Head of caudate nucleus (tissue), 42 donors: Measurements from ENCODE around the gene IGFLR1.
"Not testable (repeated sequence)": the region's sequence is repeated elsewhere in the genome, so short reads cannot be mapped to it uniquely, and the experiment has no call there.

Source experiments
- DNase-seq, 42 donors: peaks; one replicate each; pipeline versions ENCODE4 v3.0.0 to v3.0.0-alpha.2; 2020 to 2021; ENCODE audit warnings: mixed read lengths in 7 of 42
- intact Hi-C: fragments of 100-400 bp; cut with DNase I; formaldehyde crosslinking; loops from one replicate; pipeline ENCODE4 v1.15.0; 2022

Gene IGFLR1

DNA sequence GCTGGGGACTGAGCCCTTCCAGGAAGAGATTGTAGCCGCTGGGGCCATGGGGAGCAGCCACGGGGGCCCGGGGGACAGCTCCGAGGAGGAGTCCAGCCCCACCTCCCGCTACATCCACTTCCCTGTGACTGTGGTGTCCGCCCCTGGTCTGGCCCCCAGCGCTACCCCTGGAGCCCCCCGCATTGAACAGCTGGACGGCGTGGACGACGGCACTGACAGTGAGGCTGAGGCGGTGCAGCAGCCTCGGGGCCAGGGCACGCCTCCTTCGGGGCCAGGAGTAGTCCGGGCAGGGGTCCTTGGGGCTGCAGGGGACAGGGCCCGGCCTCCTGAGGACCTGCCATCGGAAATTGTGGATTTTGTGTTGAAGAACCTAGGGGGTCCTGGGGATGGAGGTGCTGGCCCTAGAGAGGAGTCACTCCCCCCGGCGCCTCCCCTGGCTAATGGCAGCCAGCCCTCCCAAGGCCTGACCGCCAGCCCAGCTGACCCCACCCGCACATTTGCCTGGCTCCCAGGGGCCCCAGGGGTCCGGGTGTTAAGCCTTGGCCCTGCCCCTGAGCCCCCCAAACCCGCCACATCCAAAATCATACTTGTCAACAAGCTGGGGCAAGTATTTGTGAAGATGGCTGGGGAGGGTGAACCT is 9.6 kb downstream of the IGFLR1 start:
- DNase-seq, result no peak

DNA sequence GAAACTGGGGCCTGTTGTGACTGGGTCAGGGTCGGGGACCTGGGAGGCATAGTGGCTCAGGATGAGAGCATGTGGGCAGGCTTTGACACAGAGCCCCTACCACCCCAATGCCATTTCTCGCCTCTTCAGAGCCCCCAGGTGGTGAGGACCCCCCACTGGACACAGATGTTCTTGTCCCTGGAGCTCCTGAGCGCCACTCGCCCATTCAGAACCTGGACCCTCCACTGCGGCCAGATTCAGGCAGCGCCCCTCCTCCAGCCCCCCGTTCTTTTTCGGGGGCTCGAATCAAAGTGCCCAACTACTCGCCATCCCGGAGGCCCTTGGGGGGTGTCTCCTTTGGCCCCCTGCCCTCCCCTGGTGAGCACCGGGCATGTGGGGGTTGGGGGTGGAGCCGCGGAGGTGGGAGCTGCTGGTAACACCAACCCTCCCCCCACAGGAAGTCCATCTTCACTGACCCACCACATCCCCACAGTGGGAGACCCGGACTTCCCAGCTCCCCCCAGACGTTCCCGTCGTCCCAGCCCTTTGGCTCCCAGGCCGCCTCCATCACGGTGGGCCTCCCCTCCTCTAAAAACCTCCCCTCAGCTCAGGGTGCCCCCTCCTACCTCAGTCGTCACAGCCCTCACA is 10.4 kb downstream of the IGFLR1 start:
- intact Hi-C loops, result no loop called here
- no peak for DNase-seq

More for the DNA sequence above, 9.6 kb downstream of the IGFLR1 start:
- intact Hi-C loops, result no loop called here

- no peak for DNase-seq
- intact Hi-C loops, result no loop called here
These were observed 10.9 kb downstream of the IGFLR1 start for GRCh38 chr19:35731353-35731752.

DNA sequence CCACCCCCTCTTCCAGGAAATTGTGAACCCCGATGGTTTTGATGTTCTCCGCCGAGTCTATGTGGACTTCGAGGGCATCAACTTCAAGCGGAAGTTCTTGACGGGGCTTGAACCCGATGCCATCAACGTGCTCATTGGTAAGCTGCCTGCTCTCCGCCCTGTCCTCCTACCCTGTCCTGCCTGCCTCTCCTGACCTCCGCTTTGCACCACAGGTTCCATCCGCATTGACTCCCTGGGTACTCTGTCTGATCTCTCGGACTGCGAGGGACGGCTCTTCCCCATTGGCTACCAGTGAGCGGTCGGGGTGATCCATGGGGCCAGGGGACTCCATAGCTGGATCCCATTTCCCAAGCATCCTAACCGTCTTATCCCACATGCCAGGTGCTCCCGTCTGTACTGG is 11.9 kb downstream of the IGFLR1 start:
- intact Hi-C loops, result no loop called here
- DNase-seq, result no peak

DNA sequence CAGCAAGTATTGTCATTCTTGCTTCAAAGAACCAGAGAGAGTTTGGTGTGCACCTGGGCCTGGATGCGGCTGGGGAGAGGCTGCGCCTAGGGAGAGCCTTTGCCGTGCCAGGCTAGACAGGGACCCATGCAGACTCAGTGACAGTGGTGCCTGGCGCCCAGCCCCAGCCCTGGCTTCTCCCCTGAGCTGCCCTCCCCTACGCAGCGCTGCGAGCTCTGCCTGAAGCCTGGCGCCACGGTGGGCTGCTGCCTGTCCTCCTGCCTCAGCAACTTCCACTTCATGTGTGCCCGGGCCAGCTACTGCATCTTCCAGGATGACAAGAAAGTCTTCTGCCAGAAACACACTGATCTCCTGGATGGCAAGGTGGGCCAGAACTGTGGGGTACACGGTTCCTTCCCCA is 12.5 kb downstream of the IGFLR1 start:
- DNase-seq, result no peak
- intact Hi-C loops, result no loop called here

DNA sequence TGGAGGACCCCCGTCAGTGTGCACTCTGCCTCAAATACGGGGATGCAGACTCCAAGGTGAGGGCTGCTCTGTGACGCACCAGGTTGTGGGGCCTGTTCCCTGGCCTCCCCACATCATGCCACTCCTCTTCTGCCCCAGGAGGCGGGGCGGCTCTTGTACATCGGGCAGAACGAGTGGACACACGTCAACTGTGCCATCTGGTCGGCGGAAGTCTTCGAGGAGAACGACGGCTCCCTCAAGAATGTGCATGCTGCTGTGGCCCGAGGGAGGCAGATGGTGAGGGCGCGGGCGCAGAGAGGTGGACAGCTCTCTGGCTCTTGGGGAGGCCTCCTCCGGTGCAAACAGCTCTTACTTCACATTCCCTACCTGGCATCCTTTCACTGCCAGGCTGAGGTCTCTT is 13.2 kb downstream of the IGFLR1 start:
- intact Hi-C loops, result no loop called here
- DNase-seq, result no peak

DNA sequence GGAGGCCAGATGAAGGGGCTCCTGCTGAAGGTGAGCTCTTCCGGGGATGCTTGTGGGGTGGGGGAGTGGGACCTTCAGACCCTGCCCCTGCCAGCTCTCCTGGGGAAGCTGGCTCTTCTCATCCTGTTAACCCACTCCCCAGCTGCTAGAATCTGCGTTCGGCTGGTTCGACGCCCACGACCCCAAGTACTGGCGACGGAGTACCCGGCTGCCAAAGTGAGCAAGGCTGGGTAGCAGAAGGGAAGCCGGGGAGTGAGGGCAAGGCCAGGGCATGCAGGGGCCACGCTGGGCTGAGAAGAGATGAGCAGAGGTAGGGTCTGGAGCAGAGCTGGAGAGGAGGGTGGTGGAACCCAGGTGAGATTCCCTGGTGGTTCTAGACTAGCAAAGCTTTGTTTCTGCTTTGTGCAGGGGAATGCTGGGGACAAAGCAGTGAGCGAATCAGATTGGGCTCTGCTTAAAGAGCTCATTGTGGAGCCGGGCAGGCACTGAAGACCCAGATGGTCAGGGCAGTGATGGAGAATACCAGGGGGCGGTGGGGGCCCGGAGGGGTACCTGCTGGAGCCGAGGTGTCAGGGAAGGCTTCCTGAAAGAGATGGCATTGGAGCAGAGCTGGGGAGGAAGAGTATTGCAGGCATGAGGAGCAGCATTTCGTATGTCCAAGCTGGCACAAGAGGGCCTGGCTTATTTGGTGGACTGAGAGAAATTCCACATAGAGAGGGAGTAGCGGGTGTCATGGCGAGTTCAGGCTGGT is 14.1 kb downstream of the IGFLR1 start:
- no peak for DNase-seq
- intact Hi-C loops, result no loop called here

DNA sequence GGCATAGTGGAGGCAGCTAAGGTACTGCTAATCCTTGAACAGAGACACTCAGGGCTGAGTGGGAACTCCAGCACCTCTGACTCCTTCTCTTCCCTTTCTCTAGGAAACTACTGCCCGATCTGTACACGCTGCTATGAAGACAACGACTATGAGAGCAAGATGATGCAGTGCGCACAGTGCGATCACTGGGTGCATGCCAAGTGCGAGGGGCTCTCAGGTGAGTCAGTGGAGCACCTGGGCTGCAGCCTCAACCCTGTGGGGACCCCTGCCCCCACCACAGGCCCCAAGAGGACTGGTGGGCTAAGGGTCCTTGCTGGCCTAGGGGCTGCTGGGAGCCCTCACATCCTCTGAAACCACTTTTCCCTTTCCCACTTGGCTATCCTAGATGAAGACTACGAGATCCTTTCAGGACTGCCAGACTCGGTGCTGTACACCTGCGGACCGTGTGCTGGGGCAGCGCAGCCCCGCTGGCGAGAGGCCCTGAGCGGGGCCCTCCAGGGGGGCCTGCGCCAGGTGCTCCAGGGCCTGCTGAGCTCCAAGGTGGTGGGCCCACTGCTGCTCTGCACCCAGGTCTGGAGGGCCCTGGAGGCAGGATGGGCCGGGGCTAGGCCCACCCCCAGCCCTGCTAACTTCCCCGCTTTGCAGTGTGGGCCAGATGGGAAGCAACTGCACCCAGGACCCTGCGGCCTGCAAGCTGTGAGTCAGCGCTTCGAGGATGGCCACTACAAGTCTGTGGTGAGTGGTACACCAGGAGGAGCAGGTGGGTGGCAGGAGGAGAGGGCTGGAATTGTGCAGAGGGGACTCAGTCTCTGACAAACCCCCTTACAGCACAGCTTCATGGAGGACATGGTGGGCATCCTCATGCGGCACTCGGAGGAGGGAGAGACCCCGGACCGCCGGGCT is 14.9 kb downstream of the IGFLR1 start:
- intact Hi-C loops, result no loop called here
- no peak for DNase-seq

- DNase-seq, result no peak
- intact Hi-C loops, result no loop called here
These were observed 16.9 kb downstream of the IGFLR1 start for GRCh38 chr19:35725216-35725861.

DNA sequence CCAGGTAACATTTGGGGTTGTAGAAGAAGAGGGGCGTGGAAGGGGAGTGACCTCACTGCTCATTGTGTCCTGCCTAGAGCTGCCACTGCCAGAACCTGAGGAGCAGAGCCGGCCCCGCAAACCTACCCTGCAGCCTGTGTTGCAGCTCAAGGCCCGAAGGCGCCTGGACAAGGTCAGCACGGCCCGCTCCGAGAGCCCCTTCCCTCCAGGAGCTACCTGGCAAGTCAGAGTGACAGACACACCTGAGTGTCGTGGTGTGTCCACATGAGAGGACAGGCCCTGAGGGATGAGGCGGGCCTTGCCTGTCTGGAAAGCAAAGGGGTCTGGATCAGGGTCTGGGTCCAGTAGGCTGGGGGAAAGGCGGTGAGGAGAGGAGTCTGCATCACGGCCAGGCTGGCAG is 17.7 kb downstream of the IGFLR1 start:
- no peak for DNase-seq
- intact Hi-C loops, result no loop called here

DNA sequence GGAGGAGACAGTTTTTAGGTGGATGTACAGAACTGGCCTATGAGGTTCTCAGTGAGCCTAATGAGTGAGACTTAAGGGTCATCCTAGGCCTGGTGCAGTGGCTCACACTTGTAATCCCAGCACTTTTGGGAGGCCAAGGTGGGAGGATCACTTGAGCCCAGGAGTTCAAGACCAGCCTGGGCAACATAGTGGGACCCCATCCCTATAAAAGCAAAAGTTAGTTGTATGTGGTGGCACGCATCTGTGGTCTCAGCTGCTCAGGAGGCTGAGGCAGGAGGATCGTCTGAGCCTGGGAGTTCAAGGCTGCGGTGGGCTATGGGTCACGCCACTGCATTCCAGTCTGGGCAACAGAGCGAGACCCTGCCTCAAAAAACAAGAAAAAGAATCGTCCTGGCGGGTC is 18.1 kb downstream of the IGFLR1 start:
- intact Hi-C loops, result not testable (repeated sequence)

DNA sequence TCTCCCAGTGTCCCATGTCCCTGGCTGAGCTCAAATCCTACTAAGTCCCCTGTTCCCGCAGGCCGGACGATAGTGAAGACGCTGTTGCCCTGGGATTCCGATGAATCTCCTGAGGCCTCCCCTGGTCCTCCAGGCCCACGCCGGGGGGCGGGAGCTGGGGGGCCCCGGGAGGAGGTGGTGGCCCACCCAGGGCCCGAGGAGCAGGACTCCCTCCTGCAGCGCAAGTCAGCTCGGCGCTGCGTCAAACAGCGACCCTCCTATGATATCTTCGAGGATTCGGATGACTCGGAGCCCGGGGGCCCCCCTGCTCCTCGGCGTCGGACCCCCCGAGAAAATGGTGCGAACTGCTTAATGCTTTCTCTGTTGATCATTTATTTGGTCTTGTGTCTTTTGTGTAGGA is 18.6 kb downstream of the IGFLR1 start:
- intact Hi-C loops, result no loop called here
- no peak for DNase-seq

More for the DNA sequence above, 18.1 kb downstream of the IGFLR1 start:
- DNase-seq, result not testable (repeated sequence)

DNA sequence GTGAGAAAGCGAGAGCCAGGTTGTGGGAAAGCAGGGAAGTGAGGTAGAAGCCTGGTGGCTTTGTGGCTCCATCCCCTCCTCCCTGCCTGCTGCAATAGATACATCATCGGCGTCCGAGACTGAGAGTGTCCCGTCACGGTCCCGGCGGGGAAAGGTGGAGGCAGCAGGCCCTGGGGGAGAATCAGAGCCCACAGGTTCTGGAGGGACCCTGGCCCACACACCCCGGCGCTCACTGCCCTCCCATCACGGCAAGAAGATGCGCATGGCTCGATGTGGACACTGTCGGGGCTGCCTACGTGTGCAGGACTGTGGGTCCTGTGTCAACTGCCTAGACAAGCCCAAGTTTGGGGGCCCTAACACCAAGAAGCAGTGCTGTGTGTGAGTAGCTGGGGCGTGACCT is 19.4 kb downstream of the IGFLR1 start:
- no peak for DNase-seq
- intact Hi-C loops, result no loop called here

GRCh38 chr19:35722461-35722860 is 19.8 kb downstream of the IGFLR1 start:
- DNase-seq, result no peak
- intact Hi-C loops, result no loop called here

- intact Hi-C loops, result no loop called here
- DNase-seq, result no peak
These were observed 20.9 kb downstream of the IGFLR1 start for GRCh38 chr19:35721374-35721773.

DNA sequence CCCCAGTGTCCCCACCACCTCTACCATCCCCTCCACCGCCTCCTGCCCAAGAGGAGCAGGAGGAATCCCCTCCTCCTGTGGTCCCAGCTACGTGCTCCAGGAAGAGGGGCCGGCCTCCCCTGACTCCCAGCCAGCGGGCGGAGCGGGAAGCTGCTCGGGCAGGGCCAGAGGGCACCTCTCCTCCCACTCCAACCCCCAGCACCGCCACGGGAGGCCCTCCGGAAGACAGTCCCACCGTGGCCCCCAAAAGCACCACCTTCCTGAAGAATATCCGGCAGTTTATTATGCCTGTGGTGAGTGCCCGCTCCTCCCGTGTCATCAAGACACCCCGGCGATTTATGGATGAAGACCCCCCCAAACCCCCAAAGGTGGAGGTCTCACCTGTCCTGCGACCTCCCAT is 21.6 kb downstream of the IGFLR1 start:
- intact Hi-C loops, result no loop called here
- DNase-seq, result no peak

GRCh38 chr19:35720163-35720524 is 22.1 kb downstream of the IGFLR1 start:
- DNase-seq, result no peak
- intact Hi-C loops, result no loop called here

- DNase-seq, result no peak
- intact Hi-C loops, result loop anchor here (5.0 kb wide), 1 partner anchor 172 kb away; the partner anchor contains the start of gene TMEM147
These were observed 22.7 kb downstream of the IGFLR1 start for GRCh38 chr19:35719402-35720162.
